Measurements from ENCODE around the gene PATL2.
"Not testable (repeated sequence)": the region's sequence is repeated elsewhere in the genome, so short reads cannot be mapped to it uniquely, and the experiment has no call there.

The PATL2 gene

DNA sequence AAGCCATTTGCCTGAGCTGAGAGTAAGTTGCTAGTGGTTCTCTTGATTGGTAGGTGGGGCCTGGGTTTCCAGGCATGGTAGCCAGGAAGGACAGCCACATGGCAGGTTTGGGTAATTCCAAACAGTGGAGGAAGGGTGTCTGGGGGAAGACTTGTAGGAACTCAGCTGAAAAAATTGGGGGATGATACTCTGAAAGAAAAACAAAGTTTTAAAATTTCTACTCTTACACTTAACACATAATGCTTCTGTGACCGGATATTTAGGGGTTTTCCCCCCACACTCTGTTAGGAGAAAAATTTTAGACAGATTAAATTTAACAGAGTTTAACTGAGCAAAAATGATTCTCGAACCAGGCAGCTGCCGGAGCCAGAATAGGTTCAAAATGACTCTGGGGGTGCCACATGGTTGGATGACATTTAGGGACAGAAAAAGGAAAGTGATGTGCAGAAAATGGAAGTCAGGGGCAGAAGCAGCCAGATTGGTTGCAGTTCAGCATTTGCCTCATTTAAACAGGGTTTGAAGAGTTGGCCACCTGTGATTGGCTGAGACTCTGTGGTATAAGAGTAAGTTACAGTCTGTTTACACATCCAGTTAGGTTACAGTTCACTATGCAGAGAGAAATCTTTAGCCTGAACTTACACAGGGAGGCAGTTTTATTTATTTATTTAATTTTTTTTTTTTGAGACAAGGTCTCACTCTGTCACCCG lies 8.3 kb upstream of the PATL2 start:
- no peak for DNase-seq

- DNase-seq: no peak
Observed at GRCh38 chr15:44718927-44719292, 7.8 kb upstream of the PATL2 start.

- DNase-seq: no peak
Observed at GRCh38 chr15:44718180-44718926, 7.2 kb upstream of the PATL2 start.

GRCh38 chr15:44716983-44717602 lies 6.0 kb upstream of the PATL2 start:
- DNase-seq: no peak

DNA sequence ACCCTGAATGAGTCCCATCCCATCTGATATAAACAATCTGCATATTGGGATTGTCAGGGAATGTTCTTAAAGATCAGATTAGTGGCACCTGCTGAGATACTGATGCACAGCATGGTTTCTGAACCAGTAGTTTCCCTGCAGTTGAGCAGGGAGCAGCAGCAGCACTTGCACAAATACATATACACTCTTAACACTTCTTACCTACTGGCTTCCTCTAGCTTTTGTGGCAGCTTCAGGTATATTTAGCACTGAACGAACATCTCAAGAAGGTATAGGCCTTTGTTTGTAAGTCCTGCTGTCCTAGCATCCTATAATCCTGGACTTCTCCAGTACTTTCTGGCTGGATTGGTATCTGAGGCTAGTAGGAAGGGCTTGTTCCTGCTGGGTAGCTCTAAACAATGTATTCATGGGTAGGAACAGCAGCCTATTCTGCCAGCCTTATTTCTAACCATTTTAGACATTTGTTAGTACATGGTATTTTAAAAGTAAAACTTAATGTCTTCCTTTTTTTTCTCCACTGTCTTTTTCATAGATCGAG lies 4.7 kb upstream of the PATL2 start:
- DNase-seq: no peak

DNA sequence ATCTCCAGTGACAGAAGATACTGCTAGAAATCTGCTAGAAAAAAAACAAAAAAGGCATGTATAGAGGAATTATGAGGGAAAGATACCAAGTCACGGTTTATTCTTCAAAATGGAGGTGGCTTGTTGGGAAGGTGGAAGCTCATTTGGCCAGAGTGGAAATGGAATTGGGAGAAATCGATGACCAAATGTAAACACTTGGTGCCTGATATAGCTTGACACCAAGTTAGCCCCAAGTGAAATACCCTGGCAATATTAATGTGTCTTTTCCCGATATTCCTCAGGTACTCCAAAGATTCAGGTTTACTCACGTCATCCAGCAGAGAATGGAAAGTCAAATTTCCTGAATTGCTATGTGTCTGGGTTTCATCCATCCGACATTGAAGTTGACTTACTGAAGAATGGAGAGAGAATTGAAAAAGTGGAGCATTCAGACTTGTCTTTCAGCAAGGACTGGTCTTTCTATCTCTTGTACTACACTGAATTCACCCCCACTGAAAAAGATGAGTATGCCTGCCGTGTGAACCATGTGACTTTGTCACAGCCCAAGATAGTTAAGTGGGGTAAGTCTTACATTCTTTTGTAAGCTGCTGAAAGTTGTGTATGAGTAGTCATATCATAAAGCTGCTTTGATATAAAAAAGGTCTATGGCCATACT lies 4.1 kb upstream of the PATL2 start:
- no peak for DNase-seq

GRCh38 chr15:44713006-44713966 lies 2.2 kb upstream of the PATL2 start:
- DNase-seq: peak; percentile 9

DNA sequence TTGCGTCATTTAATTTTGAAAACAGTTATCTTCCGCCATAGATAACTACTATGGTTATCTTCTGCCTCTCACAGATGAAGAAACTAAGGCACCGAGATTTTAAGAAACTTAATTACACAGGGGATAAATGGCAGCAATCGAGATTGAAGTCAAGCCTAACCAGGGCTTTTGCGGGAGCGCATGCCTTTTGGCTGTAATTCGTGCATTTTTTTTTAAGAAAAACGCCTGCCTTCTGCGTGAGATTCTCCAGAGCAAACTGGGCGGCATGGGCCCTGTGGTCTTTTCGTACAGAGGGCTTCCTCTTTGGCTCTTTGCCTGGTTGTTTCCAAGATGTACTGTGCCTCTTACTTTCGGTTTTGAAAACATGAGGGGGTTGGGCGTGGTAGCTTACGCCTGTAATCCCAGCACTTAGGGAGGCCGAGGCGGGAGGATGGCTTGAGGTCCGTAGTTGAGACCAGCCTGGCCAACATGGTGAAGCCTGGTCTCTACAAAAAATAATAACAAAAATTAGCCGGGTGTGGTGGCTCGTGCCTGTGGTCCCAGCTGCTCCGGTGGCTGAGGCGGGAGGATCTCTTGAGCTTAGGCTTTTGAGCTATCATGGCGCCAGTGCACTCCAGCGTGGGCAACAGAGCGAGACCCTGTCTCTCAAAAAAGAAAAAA lies 1.4 kb upstream of the PATL2 start:
- no peak for DNase-seq

GRCh38 chr15:44711743-44712345 lies 721 bp upstream of the PATL2 start:
- DNase-seq: peak; percentile 7

DNA sequence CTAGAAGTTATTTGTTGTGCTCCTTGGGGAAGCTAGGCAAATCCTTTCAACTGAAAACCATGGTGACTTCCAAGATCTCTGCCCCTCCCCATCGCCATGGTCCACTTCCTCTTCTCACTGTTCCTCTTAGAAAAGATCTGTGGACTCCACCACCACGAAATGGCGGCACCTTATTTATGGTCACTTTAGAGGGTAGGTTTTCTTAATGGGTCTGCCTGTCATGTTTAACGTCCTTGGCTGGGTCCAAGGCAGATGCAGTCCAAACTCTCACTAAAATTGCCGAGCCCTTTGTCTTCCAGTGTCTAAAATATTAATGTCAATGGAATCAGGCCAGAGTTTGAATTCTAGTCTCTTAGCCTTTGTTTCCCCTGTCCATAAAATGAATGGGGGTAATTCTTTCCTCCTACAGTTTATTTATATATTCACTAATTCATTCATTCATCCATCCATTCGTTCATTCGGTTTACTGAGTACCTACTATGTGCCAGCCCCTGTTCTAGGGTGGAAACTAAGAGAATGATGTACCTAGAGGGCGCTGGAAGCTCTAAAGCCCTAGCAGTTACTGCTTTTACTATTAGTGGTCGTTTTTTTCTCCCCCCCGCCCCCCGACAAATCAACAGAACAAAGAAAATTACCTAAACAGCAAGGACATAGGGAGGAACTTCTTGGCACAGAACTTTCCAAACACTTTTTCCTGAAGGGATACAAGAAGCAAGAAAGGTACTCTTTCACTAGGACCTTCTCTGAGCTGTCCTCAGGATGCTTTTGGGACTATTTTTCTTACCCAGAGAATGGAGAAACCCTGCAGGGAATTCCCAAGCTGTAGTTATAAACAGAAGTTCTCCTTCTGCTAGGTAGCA lies 657 bp downstream of the PATL2 start:
- no peak for DNase-seq

DNA sequence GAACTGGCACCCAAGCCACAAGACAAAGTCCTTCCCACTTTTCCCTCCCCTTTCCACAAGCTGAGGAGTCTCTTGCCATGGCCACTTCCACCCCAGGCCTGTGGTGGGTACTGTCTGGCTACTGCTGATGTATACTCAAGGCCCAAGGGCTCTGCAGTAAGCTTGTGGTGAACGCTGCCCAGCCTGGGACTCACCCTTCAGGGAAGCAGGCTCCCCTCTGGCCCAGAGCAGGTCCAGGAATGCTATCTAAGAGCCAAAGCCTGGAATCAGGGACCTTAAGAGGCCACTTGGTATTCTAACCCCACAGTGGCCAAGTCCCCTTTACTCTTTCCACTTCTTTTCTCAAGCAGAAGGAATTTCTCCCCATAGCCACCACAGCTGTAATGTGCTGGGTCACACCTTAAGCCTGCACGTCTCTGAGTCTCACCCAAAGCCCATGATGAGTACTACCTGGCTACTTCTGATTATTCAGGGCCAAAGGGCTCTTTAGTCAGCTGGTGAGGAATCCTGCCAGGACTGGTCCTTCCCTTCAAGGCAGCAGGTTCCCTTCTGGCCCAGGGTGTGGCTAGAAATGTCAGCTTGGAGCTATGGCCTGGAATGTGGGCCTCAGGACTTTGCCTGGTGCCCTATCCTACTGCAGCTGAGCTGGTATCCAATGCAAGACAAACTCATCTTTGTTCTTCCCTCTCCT lies 4.0 kb downstream of the PATL2 start:
- DNase-seq: no peak

GRCh38 chr15:44706401-44706800 lies 4.7 kb downstream of the PATL2 start:
- no peak for DNase-seq

DNA sequence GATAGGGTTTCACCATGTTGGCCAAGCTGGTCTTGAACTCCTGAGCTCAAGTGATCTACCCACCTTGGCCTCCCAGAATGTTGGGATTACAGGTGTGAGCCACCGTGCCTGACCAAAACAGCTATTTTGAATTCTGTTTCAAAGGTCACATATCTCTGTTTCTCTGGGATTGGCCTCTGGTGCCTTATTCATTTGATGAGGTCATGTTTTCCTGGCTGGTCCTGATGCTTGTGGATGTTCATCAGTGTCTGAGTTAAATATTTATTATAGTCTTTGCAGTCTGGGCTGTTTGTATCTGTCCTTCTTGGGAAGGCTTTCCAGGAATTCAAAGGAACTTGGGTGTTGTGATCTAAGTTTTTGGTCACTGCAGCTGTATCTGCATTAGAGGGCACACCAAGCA lies 5.1 kb downstream of the PATL2 start:
- DNase-seq: no peak

DNA sequence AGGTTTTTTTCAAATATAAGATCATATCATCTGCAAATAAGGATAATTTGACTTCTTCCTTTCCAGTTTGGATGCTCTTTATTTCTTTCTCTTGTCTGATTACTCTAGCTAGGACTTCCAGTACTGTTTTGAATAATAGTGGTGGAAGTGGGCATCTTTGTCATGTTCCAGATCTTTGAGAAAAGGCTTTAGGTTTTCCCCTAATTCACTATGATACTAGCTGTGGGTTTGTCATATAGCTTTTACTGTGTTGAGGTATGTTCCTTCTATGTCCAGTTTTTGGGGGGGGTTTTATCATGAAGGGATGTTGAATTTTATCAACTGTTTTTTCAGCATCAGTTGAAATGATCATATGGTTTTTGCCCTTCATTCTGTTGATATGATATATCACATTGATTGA lies 10.4 kb downstream of the PATL2 start:
- DNase-seq: not testable (repeated sequence)

GRCh38 chr15:44698641-44699040 lies 12.5 kb downstream of the PATL2 start:
- DNase-seq: no peak

DNA sequence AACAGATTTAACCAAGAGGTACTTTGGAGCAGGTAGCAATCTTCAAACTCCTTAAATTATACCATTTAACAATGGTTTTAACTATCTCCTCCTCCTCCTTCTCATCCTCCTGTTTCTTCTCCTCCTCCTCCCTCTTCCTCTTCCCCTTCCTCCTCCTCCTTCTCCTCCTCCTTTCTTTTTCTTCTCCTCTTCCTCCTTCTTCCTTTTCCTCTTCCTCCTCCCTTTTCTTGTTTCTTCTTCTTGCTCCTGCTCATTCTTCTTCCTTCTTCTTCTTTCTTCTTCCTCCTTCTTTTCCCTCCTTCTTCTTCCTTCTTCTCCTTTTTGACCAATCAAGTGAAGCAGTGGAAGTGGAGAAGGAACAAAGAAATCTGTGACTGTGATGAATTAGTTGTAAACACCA lies 14.1 kb downstream of the PATL2 start:
- DNase-seq: no peak

DNA sequence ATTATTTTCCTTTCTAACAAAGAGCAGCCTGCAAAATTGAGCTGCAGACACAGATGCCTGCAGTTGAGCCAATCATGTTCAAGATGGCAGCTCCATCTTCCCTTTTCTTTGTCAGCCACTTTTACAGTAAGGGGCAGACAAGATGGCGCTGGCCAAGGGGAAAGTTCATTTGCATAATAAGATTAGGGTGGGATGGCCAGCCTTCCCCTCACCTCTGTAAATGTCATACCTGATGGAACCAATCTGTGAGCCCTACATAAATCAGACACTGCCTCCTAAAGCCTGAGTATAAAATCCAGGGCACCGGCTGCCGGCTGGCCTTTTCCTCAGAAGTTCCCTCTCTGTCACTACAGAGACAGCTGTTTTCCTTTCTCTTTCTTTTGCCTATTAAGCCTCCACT lies 15.8 kb downstream of the PATL2 start:
- no peak for DNase-seq

- DNase-seq: no peak
Observed at GRCh38 chr15:44694416-44694815, 16.7 kb downstream of the PATL2 start.

- DNase-seq: no peak
Observed at GRCh38 chr15:44692659-44693058, 18.5 kb downstream of the PATL2 start.

- DNase-seq: not testable (repeated sequence)
Observed at GRCh38 chr15:44690245-44690644, 20.9 kb downstream of the PATL2 start.
